ENCODE results near the gene LITAFD.

DNA sequence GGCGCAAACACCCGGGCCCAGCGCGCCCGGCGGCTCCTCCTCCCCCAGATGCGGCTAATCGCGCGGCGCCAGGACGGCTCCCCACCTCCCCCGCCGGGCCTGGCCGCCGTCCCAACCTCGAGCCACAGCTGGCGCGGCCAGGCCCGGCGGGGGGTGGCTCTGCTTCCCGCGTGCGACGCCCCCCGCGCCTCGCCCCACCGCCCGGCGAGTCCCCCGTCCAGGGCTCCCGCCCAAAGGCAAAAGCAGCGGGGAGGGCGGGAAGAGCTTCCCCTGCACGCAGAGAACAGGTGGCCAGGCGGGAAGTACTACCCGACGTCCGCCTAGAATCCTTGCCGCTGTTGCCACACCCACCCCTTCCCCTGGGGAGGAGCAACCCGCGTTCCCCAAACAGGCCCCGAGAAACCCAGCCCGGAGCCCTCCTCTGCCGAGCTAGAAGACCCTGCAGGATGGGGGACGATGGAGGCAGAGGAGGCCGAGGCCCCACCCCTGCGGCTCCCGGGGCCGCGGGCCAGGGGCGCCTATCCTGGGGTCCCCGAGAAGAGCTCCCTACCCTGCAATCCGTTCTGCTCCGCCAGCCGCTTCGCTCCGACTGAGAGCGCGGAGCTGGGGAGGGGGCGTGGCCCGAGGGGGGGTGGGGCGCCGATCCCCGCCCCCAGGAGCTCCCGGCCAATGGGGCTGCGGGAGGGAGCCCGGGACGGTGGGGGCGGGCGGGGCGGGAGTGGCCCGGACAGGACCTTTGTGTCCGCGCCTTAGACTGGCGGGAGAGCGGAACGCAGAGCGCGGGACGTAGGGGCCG lies 13.5 kb upstream of the LITAFD start, which contains the start of gene CARHSP1:
- TF ChIP-seq, protein P1, sequence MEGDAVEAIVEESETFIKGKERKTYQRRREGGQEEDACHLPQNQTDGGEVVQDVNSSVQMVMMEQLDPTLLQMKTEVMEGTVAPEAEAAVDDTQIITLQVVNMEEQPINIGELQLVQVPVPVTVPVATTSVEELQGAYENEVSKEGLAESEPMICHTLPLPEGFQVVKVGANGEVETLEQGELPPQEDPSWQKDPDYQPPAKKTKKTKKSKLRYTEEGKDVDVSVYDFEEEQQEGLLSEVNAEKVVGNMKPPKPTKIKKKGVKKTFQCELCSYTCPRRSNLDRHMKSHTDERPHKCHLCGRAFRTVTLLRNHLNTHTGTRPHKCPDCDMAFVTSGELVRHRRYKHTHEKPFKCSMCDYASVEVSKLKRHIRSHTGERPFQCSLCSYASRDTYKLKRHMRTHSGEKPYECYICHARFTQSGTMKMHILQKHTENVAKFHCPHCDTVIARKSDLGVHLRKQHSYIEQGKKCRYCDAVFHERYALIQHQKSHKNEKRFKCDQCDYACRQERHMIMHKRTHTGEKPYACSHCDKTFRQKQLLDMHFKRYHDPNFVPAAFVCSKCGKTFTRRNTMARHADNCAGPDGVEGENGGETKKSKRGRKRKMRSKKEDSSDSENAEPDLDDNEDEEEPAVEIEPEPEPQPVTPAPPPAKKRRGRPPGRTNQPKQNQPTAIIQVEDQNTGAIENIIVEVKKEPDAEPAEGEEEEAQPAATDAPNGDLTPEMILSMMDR (IDR thresholded peaks at IDR 0.05; ENCODE audit: low read depth, low read length, poor library complexity, severe bottlenecking) = no peak
- no peak for TF ChIP-seq EZH2phosphoT487 (IDR thresholded peaks at IDR 0.05; ENCODE audit: borderline replicate concordance, low read length)
